K562 (cell line): ENCODE measurements around the gene BTD.

Source experiments
- KDM1A ChIP-seq, 2 experiments: fragments of 450-650 bp; IDR thresholded peaks; 2 replicates each; pipeline ENCODE4 v1.6.1; 2016; ENCODE audit warnings: mild to moderate bottlenecking in 2 of 2
- PCBP2 ChIP-seq: fragments of 200-400 bp; formaldehyde crosslinking; IDR thresholded peaks from 2 replicates; pipeline ENCODE4 v1.6.1; 2018; ENCODE audit warnings: low read length, low read depth, mild to moderate bottlenecking, moderate library complexity; ENCODE audit not compliant: poor library complexity, severe bottlenecking
- SIRT6 ChIP-seq: IDR thresholded peaks from one replicate; pipeline ENCODE4 v1.6.1; 2012; ENCODE audit warnings: low read depth, mild to moderate bottlenecking, control low read depth, inconsistent platforms, low read length, moderate library complexity
- SP1 ChIP-seq: sonication (generic); formaldehyde crosslinking; IDR thresholded peaks from 2 replicates; pipeline ENCODE4 v1.8.1; 2022; ENCODE audit warnings: mild to moderate bottlenecking, missing genetic modification reagents
- YBX1 ChIP-seq: fragments of 450-650 bp; IDR thresholded peaks from 2 replicates; pipeline ENCODE4 v1.7.1; 2016; ENCODE audit warnings: mild to moderate bottlenecking

- TF ChIP-seq KDM1A (IDR thresholded peaks at IDR 0.05), result no peak
- TF ChIP-seq SIRT6, result no peak
- no peak for TF ChIP-seq SP1 (CRISPR knock-in tag)
- no peak for TF ChIP-seq PCBP2
- TF ChIP-seq YBX1, result no peak
These were observed 43.0 kb upstream of the BTD start for GRCh38 chr3:15558581-15558980.
